Karpas-422 (cell line): ENCODE measurements around the gene ABHD12. TPM values are rescaled to one million over a fixed set of nuclear protein-coding genes. Genes with fewer than 3 reads are reported as not detected.

ENCODE experiments used
- DNase-seq: peaks from one replicate; pipeline ENCODE4 v3.0.0-alpha.2; 2015
- H2AFZ ChIP-seq: fragments of 200-600 bp; sonication (generic); 2 replicates; pipeline ENCODE4 v1.6.1; 2014; ENCODE audit warnings: antibody characterized with exemption, low read length, mixed read lengths
- H3K27ac ChIP-seq: fragments of 200-600 bp; sonication (generic); 2 replicates; pipeline ENCODE4 v1.5.1; 2014; ENCODE audit warnings: mild to moderate bottlenecking, low read length, moderate library complexity
- H3K27me3 ChIP-seq: fragments of 200-600 bp; sonication (generic); 2 replicates; pipeline ENCODE4 v1.6.1; 2014; ENCODE audit warnings: low read length, mixed read lengths
- H3K36me3 ChIP-seq: fragments of 200-600 bp; sonication (generic); 2 replicates; pipeline ENCODE4 v1.6.1; 2014; ENCODE audit warnings: low read length, mixed read lengths; ENCODE audit not compliant: insufficient read depth
- H3K4me1 ChIP-seq: fragments of 200-600 bp; sonication (generic); 2 replicates; pipeline ENCODE4 v1.6.1; 2014; ENCODE audit warnings: mild to moderate bottlenecking, low read length, mixed read lengths
- H3K4me2 ChIP-seq: fragments of 200-600 bp; sonication (generic); 2 replicates; pipeline ENCODE4 v1.6.1; 2014; ENCODE audit warnings: low read length, low read depth, mild to moderate bottlenecking; ENCODE audit not compliant: poor library complexity, severe bottlenecking
- H3K4me3 ChIP-seq: fragments of 200-600 bp; sonication (generic); 2 replicates; pipeline ENCODE4 v1.5.1; 2014; ENCODE audit warnings: mild to moderate bottlenecking, antibody characterized with exemption, low read length, mixed read lengths
- H3K79me2 ChIP-seq: fragments of 200-600 bp; sonication (generic); 2 replicates; pipeline ENCODE4 v1.6.1; 2014; ENCODE audit warnings: mild to moderate bottlenecking, low read length, mixed read lengths
- H3K9ac ChIP-seq: fragments of 200-600 bp; sonication (generic); 2 replicates; pipeline ENCODE4 v1.6.0; 2014; ENCODE audit warnings: low read length
- H3K9me2 ChIP-seq: fragments of 200-600 bp; sonication (generic), shearing (Covaris generic); replicated peaks from 2 replicates; pipeline ENCODE4 v1.6.0; 2014; ENCODE audit warnings: mild to moderate bottlenecking, low read length, moderate library complexity; ENCODE audit not compliant: insufficient read depth
- H3K9me3 ChIP-seq: fragments of 300-700, 200-600 bp; sonication (generic); 2 replicates; pipeline ENCODE4 v1.6.1; 2014; ENCODE audit warnings: low read length, mixed read lengths
- H4K20me1 ChIP-seq: fragments of 200-600 bp; sonication (generic); 2 replicates; pipeline ENCODE4 v1.6.1; 2014; ENCODE audit warnings: mild to moderate bottlenecking, antibody characterized with exemption, low read length, low read depth; ENCODE audit not compliant: insufficient read depth
- total RNA-seq: library from RNA; depleted of rRNA; stranded (reverse); fragments of >200 nt; shearing (Covaris generic); gene quantifications from 2 replicates; pipeline ENCODE4 v1.2.3, GENCODE V29; 2014; ENCODE audit warnings: low replicate concordance

The ABHD12 gene
- total RNA-seq, 1 experiment from 2014 or later, result 26.1 TPM

GRCh38 chr20:25327521-25328235 lies 63.0 kb downstream of the ABHD12 start:
- no peaks in the 10 kb centered on the region for H3K9me2 ChIP-seq
- DNase-seq, result no peak
- peaks cover 58% of the 10 kb centered on the region for H3K79me2 ChIP-seq
- peaks cover 6% of the 10 kb centered on the region; the same call in 1 of the 2 replicates for H3K36me3 ChIP-seq
- H3K9ac ChIP-seq, result no peak overlapping the region
- no peak overlapping the region for H3K4me2 ChIP-seq
- no peak overlapping the region for H2AFZ ChIP-seq
- H3K27me3 ChIP-seq, result no peaks in the 10 kb centered on the region
- H4K20me1 ChIP-seq, result no peaks in the 10 kb centered on the region
- H3K27ac ChIP-seq, result no peak overlapping the region
- no peaks in the 10 kb centered on the region for H3K9me3 ChIP-seq
- H3K4me3 ChIP-seq, result no peak overlapping the region
- H3K4me1 ChIP-seq, result peaks cover 38% of the 10 kb centered on the region

GRCh38 chr20:25325997-25326396 lies 64.6 kb downstream of the ABHD12 start:
- H2AFZ ChIP-seq, result no peak overlapping the region
- H3K9me2 ChIP-seq, result no peaks in the 10 kb centered on the region
- no peak overlapping the region for H3K4me2 ChIP-seq
- no peak overlapping the region for H3K4me3 ChIP-seq
- H3K79me2 ChIP-seq, result peaks cover 68% of the 10 kb centered on the region
- H4K20me1 ChIP-seq, result no peaks in the 10 kb centered on the region
- peaks cover 53% of the 10 kb centered on the region for H3K4me1 ChIP-seq
- H3K27me3 ChIP-seq, result no peaks in the 10 kb centered on the region
- H3K27ac ChIP-seq, result no peak overlapping the region
- no peak overlapping the region for H3K9ac ChIP-seq
- DNase-seq, result no peak
- H3K9me3 ChIP-seq, result no peaks in the 10 kb centered on the region
- peaks cover 6% of the 10 kb centered on the region; the same call in 1 of the 2 replicates for H3K36me3 ChIP-seq

- Histone ChIP-seq H3K36me3 (peaks cover 6% of the 10 kb centered on the region; the same call in 1 of the 2 replicates), H3K79me2 (peaks cover 75% of the 10 kb centered on the region), H3K9me3 (no peaks in the 10 kb centered on the region), H4K20me1 (no peaks in the 10 kb centered on the region), H3K4me2 (peak overlapping the region; percentile 37), H3K27ac (peak overlapping the region; percentile 66; the same call in 1 of the 2 replicates), H3K4me3 (no peak overlapping the region), H2AFZ (no peak overlapping the region), H3K4me1 (peaks cover 62% of the 10 kb centered on the region), H3K9me2 (no peaks in the 10 kb centered on the region), H3K9ac (0 out of 2 replicates have a peak overlapping the region, but pooled peaks have one; percentile 17), H3K27me3 (no peaks in the 10 kb centered on the region)
- no peak for DNase-seq
Measured at GRCh38 chr20:25325073-25325472, 65.6 kb downstream of the ABHD12 start.

- H3K9ac ChIP-seq, result peak overlapping the region; percentile 18; the same call in 1 of the 2 replicates
- no peaks in the 10 kb centered on the region for H3K9me2 ChIP-seq
- H3K4me2 ChIP-seq, result peak overlapping the region; percentile 37
- peak overlapping the region; percentile 66 for H3K27ac ChIP-seq
- peaks cover 6% of the 10 kb centered on the region; the same call in 1 of the 2 replicates for H3K36me3 ChIP-seq
- H3K9me3 ChIP-seq, result no peaks in the 10 kb centered on the region
- peaks cover 69% of the 10 kb centered on the region for H3K4me1 ChIP-seq
- peak; percentile 55 for DNase-seq
- no peak overlapping the region for H2AFZ ChIP-seq
- H3K4me3 ChIP-seq, result no peak overlapping the region
- no peaks in the 10 kb centered on the region for H4K20me1 ChIP-seq
- no peaks in the 10 kb centered on the region for H3K27me3 ChIP-seq
- H3K79me2 ChIP-seq, result peaks cover 74% of the 10 kb centered on the region
Measured at GRCh38 chr20:25324412-25324811, 66.2 kb downstream of the ABHD12 start.

GRCh38 chr20:25323496-25324246 lies 67.0 kb downstream of the ABHD12 start:
- Histone ChIP-seq H3K27me3 (no peaks in the 10 kb centered on the region), H2AFZ (no peak overlapping the region)
- no peak for DNase-seq

GRCh38 chr20:25321991-25322390 lies 68.6 kb downstream of the ABHD12 start:
- Histone ChIP-seq H3K9me3 (no peaks in the 10 kb centered on the region), H3K4me1 (peaks cover 89% of the 10 kb centered on the region), H2AFZ (no peak overlapping the region), H3K4me2 (peak overlapping the region; percentile 52), H4K20me1 (no peaks in the 10 kb centered on the region), H3K27me3 (no peaks in the 10 kb centered on the region), H3K9ac (peak overlapping the region; percentile 29; the same call in 1 of the 2 replicates), H3K27ac (peak overlapping the region; percentile 98), H3K9me2 (no peaks in the 10 kb centered on the region), H3K79me2 (peaks cover 73% of the 10 kb centered on the region), H3K36me3 (peaks cover 8% of the 10 kb centered on the region; the same call in 1 of the 2 replicates), H3K4me3 (no peak overlapping the region)
- DNase-seq, result no peak

More at GRCh38 chr20:25323496-25324246, 67.0 kb downstream of the ABHD12 start:
- Histone ChIP-seq H3K9me2 (no peaks in the 10 kb centered on the region), H3K9me3 (no peaks in the 10 kb centered on the region), H3K4me2 (peak overlapping the region; percentile 37), H3K36me3 (peaks cover 6% of the 10 kb centered on the region; the same call in 1 of the 2 replicates), H3K4me3 (no peak overlapping the region), H4K20me1 (no peaks in the 10 kb centered on the region), H3K9ac (peak overlapping the region; percentile 18; the same call in 1 of the 2 replicates), H3K79me2 (peaks cover 71% of the 10 kb centered on the region), H3K27ac (peak overlapping the region; percentile 66), H3K4me1 (peaks cover 76% of the 10 kb centered on the region)

GRCh38 chr20:25321262-25321831 lies 69.3 kb downstream of the ABHD12 start:
- Histone ChIP-seq H3K36me3 (peaks cover 13% of the 10 kb centered on the region; the same call in 1 of the 2 replicates), H3K27me3 (no peaks in the 10 kb centered on the region), H3K27ac (peak overlapping the region; percentile 98), H3K4me2 (peak overlapping the region; percentile 52), H3K9me3 (no peaks in the 10 kb centered on the region), H3K4me1 (peaks cover 84% of the 10 kb centered on the region), H3K9me2 (no peaks in the 10 kb centered on the region), H3K9ac (peak overlapping the region; percentile 29), H3K4me3 (no peak overlapping the region), H2AFZ (no peak overlapping the region), H4K20me1 (no peaks in the 10 kb centered on the region), H3K79me2 (peaks cover 68% of the 10 kb centered on the region)
- no peak for DNase-seq
